HG03575 (cell line): ENCODE measurements around the gene CMTM4.
"Not testable (repeated sequence)": the region's sequence is repeated elsewhere in the genome, so short reads cannot be mapped to it uniquely, and the experiment has no call there.

Source experiments
- ATAC-seq: cut with Tn5 transposase; IDR thresholded peaks from one replicate; pipeline ENCODE4 v1.9.1; 2021; ENCODE audit not compliant: unreplicated experiment, insufficient number of reproducible peaks, low FRiP score; ENCODE audit errors: extremely low read depth

The CMTM4 gene

GRCh38 chr16:66605979-66606751, 90.4 kb downstream of the CMTM4 start:
- no peak for ATAC-seq

- no peak for ATAC-seq
Measured at GRCh38 chr16:66605177-66605978, 91.2 kb downstream of the CMTM4 start.

- no peak for ATAC-seq
Measured at GRCh38 chr16:66604376-66605176, 92.0 kb downstream of the CMTM4 start, which contains the start of gene CMTM3. TSS of gene CMTM3 (plus strand) at chr16:66604704. CDS start at chr16:66604806, 102 bp downstream.

DNA sequence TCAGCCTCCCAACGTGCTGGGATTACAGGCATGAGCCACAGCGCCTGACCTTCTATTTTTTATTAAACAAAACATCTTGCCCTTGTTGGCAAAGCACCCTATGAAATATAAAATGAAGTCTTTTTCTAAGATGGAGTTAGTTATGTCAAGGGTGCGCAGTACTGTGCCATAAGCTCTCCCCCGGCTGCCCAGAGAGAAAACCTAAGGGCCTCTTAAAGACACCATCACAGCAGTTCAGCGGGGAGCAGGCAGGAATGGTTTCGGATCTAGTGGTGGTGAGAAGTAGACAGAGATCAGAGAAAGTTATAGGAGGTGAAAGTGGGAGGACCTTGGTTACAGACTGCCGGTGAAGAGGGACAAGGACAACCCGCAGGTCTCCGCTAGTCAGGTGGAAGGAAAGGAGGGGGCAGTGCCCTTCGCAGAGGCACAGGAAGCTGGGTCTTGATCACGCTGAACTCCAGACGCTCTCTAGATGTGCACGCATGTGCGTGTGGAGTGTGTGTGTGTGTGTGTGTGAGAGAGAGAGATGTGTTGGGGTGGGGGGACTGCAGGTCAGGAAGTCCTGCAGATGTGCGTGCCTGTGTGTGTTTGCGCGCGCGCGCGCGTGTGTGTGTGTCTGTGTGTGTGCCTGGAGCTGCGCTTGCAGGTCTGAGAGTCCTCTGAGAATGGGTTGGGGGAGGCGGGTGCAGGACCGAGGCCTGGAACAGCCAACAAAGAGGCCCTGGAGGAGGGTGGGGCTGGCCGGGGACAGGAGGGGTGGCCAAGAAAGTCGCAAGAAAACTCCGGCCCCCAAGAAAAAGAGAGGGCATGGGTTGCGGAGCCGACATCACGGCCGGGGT, 92.8 kb downstream of the CMTM4 start:
- ATAC-seq = no peak

DNA sequence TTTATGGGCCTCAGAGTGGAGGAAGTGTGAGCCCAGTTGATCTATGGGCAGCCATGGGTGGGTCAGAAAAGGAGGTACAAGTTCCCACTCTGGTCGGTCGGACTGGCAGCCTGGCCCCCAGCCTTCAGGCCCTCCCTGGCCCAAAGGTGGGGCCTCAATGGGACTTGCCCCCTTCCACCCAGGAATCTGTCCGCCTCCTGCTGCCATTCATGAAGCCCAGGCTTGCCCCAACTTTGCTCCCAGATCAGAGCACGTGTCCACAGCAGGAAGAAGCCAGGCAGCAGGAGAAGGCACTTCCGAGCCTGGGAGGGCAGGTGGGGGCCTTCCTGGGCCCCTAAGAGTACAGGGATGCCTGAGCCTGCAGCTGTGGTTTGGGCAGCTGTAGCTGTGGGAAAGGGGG, 95.1 kb downstream of the CMTM4 start:
- ATAC-seq = no peak

DNA sequence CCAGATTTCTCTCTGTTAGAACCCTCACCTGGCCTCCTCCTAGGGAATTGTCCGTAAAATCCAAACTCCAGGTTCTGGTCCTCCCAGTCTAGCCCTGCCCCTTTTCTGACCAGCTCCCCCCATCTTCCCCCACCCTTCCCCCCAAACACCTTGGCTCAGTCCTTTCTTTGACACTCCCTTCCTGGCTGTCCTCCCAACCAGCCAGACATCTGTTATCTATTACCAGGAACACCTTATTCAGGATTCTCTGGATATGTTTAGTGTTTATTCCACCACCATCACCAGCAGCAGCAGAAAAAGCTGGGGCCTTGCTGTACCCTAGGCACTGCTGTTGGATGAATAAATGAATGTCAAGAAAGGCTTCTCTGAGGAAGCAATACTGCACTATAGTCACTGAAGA, 96.1 kb downstream of the CMTM4 start:
- ATAC-seq = no peak

GRCh38 chr16:66599726-66600125, 96.8 kb downstream of the CMTM4 start:
- ATAC-seq = no peak

- ATAC-seq = no peak
Measured at GRCh38 chr16:66598111-66598510, 98.4 kb downstream of the CMTM4 start.

DNA sequence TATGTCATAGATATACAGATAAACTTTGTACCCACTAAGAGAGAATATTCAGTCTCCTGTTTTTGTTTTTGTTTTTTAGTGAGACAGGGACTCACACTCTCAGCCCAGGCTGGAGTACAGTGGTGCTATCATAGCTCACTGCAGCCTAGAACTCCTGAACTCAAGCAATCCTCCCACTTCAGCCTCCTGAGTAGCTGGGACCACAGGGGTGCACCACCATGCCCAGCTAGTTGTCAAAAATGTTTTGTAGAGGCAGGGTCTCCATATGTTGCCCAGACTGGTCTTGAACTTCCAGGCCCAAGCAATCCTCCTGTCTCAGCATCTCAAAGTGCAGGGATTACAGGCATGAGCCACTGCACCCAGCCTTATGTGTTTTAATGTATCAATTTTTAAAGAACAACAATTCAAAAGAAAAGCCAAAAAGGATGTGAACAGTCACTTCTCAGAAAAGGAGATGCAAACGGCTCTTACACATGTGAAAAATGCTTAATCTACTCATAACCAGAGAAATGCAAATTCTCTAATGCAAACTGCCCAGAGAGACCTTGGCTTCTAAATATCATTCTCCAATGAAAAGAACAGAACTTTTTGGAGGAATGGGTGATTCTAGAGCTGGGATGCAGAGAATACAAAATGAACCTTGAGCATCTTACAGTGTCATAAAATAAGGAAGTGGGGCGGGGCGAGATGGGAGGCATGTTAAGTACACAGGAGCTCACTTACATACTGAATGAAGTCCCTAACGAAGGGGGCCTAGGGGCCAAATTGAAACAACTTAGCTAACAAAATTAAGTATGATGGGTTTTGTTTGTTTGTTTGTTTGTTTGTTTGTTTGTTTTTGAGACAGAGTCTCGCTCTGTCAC, 99.3 kb downstream of the CMTM4 start:
- ATAC-seq = no peak

DNA sequence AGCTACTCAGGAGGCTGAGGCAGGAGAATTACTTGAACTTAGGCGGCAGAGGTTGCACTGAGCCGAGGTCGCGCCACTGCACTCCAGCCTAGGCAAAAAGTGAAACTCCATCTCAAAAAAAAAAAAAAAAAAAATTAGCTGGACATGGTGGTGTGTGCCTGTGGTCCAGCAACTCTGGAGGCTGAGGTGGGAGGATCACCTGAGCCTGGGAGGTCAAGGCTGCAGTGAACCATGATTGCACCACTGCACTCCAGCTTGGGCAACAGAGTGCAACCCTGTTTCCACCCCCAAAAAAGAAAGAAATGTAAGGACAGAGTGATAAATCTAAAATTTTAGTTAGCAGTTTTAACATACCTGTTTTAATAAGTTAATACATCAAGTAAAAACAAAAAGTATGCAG, 100.0 kb downstream of the CMTM4 start:
- not testable (repeated sequence) for ATAC-seq

DNA sequence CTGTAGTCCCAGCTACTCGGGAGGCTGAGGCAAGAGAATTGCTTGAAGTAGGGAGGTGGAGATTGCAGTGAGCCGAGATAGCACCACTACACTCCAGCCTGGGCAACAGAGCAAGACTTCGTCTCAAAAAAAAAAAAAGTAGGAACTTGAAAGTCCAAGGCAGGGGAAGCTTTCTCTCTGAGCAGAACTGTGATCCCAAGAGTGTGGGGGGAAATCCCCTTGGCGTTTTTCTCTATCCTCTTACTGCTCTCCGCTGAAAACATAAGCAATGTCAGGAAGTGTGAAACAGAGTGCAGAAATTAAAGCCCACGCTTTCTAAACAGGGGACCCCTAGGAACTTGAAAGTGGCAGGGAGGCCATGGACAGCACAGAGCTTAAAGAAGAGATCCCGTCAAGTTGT, 101.8 kb downstream of the CMTM4 start:
- ATAC-seq = no peak

DNA sequence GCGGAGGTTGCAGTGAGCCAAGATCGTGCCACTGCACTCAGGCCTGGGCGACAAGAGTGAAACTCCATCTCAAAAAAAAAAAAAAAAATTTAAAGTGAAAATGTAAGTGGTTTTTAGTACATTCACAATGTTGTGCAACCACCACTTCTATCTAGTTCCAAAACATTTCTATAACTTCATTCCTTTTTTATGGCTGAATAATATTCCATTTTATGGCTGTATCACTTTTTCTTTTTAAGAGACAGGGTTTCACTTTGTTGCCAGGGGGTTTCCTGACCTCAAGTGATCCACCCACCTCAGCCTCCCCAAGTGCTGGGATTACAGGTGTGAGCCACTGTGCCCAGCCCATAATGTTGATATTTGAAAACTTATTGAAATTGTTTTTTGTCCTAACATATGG, 103.7 kb downstream of the CMTM4 start:
- ATAC-seq = no peak

- ATAC-seq = no peak
Measured at GRCh38 chr16:66592241-66592640, 104.3 kb downstream of the CMTM4 start.

DNA sequence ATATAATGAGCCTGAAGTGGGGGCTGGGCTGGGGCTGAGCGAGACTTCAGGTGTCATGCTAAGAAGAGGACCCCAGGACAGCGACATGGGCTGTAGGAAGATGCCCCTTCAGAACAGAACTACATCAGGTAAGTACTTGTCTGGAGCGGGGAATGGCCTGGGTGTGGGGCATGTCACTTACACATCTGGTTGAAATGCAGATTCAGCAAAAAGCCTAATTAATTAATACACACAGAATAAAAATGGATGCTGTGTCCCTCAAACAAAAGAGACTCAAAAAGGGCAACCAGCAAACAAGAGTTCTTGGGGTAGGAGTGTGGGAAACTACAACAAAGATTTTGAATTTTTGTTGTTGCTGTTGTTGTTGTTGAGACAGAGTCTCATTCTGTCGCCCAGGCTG, 105.5 kb downstream of the CMTM4 start:
- no peak for ATAC-seq

DNA sequence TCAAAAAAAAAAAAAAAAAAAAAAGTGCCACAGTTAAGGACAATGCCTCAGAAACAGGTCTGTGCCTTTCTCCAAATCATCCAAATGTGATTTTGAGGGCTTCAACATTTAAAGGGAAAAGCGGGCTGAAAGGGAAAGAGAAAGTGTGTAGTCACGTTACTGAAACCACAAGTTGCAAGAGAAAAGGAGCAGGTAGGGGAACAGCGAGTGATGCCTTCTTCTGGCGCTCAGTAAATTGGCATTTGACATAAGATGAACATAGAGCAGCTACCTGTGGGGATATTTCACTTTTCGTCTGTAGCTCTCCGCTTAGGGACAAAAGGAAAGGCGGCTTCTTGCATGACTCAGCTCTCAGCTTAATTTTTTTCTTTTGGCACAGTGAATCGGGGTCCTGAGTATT, 106.2 kb downstream of the CMTM4 start:
- no peak for ATAC-seq

DNA sequence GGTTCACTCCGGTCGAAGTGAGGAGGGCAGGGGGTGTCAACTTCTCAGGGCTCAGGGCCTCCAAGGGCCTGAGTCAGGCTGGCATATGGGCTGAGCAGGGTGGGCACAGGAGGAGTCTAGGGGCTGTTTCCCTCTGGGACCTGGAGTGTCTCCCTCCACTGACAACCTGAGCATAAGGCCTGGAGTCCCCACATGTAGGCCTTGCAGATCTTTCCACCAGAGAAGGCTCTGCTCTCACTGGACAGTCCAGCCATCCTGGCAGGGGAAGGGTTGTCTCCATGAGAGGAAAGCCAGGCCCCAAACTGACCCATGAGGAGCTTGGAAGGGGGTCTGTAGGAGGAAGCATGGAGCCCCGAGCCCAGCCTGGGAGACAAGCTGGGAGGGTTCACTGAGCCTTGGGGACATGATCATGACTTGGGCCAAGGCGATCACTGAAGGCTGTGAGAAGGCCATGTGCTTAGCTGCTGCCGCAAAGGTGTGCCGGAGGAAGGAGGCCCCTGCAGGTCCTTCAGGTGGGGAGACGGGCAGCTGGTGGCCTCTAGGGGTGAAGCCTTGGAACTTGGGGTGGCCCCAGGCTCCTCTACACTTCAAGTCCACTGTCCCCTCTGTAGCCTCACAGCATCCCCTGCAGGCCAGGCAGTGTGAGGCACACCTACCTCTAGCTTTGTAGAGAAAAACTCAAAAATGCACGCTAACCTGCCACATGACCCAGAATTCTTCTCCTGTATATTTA, 107.4 kb downstream of the CMTM4 start:
- ATAC-seq = no peak

DNA sequence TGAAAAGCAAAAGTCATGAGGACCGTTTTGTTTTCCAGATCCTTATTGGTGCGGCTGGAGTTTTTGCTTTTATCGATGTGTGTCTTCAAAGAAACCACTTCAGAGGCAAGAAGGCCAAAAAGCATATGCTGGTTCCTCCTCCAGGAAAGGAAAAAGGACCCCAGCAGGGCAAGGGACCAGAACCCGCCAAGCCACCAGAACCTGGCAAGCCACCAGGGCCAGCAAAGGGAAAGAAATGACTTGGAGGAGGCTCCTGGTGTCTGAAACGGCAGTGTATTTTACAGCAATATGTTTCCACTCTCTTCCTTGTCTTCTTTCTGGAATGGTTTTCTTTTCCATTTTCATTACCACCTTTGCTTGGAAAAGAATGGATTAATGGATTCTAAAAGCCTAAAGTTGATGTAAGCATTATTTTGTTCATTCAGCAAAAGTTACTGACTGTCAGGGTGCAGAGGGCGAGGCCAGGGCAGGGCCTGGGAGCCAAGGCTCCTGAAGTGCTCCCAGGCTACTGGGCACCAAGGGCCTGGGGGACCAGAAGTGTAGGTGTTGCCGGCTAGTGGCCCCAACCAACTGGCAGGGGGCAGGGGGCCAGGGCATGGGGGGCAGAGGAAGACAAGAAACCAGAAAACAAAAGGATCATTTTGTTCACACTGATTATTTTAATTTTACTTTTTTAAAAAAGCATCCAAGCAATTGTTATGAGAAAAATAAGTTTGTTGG, 108.5 kb downstream of the CMTM4 start:
- ATAC-seq = no peak
